ENCODE measurements around the gene GLYATL1.

Gene GLYATL1

DNA sequence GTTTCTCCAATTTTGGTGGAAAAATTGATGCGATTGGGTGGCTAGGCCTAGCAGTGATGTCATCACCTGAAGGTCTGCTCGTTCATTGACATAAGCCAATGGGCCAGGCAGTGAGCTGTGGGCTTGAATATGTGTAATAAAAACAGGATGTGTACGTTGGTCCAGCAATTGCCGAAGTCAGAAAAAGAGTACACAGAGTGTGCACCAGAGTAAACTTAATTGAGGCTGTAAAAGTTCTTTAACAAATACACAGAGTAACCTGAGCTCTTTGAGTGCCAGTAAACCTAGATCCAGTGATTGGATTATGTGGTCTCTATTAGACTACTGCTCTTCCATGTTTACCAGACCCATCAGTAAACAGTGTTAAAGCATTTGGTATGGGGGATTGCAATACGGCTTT, 13.0 kb upstream of the GLYATL1 start:
- in situ Hi-C loops (cut with MboI; ENCODE audit: low sequenced_read_pairs) = no loop called here

DNA sequence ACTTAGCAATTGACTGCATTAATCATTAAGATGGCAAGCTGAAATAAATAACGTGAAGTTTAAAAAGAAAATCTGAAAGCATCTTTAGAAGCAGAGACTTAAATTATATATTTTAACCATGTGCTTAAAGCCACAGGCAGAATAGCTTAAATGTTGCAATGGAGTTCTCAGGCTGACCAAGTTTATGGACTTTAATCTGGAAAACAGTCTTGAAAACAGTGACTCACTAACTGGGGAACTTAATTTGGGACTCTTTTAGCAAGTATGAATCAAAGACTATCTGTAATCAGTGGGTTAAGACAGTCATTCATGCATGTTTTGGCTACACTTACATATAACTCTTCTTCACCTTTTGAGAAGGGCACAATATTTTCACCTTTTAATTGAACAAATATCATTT, 12.6 kb upstream of the GLYATL1 start:
- in situ Hi-C loops (cut with MboI; ENCODE audit: low sequenced_read_pairs) = no loop called here

DNA sequence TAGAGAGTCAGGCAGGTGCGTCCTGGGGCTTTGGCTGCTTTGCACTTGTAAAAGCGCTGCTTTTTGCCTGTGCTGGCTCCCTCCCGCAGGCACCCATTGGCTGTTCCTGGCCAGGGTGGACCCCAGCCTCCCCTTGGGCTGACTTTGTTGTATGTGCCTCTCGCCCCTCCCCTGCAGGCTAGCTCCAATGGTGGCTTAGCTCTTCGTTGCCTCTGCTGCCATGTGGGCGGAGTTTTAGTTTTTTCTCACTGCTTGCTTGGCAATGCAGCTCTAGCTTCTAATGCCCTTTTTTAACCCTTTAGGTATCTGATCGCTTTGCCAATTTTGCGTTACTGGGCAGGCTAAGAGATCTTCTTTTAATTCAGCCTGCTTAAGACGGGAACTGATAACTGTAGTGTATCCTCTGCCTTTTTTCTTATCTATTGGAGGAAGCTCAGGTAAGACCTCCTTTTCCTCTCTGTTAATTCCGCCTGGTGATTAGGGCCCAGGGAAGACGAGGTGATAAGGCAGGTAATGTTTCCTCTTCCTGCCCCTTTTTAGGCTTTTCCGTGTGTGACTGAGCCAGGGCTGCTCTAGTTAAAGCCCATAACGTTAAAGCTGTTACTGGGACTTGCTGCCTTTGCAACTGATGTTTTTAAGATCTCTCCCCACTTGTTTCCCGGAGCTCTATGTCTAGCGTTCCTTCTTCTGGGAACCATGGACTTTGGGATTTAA, 11.7 kb upstream of the GLYATL1 start:
- in situ Hi-C loops (cut with MboI; ENCODE audit: low sequenced_read_pairs) = no loop called here

DNA sequence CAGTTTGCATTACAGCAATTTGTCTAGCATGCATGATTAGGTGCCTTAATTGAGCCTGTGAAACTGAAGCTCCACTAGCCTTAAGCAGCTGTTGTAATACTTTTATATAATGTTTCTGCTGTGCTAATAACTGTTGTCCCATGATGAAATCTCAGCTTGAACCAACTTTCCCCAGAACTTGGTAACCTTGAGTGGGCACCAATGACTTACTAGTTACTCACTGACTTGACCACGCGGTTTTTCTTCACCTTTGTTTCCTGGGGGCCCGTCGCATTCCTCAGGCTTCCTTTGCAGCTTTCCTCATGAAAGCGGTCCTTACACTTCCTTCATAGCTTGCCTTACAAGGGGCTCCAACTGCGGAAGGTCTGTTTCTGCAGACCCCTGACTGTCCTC, 11.2 kb upstream of the GLYATL1 start:
- in situ Hi-C loops (cut with MboI; ENCODE audit: low sequenced_read_pairs) = no loop called here

DNA sequence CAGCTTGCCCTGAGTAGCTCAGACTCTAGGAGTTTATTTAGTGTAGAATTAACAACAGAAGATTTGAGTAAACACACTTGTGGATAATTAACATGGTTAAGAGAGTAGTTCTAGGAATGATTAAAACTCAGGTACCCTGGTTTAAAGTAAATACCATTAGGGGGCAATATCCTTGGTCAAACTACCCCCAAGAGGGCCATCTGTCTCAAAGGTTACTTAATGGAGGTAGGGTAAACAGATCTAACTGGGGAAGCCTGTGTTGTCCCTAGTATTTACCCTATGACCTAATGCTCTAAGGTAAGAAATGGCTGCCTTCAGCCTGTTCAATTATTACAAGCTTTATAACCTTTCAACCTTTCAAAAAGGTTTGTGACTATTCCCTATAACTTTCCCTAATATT, 10.6 kb upstream of the GLYATL1 start:
- in situ Hi-C loops (cut with MboI; ENCODE audit: low sequenced_read_pairs) = no loop called here

DNA sequence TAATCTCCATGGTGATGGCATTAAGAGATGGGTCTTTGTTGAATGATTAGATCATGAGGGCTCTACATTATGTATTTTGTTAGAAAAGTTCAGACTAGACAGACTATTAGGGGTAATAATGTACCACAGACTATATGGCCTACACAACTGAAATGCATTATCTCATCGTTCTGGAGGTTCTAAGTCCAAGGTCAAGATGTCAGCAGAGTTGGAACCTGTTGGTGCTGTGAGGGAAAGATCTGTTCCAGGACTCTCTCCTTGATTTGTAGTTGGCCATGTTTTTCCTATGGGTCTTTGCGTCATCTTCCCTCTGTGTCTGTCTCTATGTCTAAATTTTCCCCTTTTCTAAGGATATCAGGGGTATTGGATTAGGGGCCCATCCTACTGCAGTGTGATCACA, 8.4 kb upstream of the GLYATL1 start:
- in situ Hi-C loops (cut with MboI; ENCODE audit: low sequenced_read_pairs) = no loop called here

DNA sequence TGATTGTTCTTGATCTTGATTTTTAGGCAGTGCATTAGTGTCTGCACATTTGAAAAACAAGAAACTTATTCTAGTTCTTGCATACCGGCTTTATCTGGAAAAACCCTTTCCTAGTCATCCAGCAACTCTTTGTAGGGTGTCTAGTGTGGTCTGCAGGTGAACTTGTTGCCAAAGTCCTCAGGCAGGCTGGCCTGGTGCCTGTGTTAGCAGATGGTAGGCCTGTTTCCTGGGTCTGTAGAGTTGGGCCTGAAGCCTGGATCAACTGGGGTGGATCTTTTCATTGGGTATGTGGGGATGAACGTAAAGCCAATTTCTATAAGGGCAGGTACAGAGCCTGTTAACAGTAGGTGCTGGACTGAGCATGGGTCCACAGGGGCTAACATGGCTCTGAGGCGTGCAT, 5.6 kb upstream of the GLYATL1 start:
- in situ Hi-C loops (cut with MboI; ENCODE audit: low sequenced_read_pairs) = no loop called here

DNA sequence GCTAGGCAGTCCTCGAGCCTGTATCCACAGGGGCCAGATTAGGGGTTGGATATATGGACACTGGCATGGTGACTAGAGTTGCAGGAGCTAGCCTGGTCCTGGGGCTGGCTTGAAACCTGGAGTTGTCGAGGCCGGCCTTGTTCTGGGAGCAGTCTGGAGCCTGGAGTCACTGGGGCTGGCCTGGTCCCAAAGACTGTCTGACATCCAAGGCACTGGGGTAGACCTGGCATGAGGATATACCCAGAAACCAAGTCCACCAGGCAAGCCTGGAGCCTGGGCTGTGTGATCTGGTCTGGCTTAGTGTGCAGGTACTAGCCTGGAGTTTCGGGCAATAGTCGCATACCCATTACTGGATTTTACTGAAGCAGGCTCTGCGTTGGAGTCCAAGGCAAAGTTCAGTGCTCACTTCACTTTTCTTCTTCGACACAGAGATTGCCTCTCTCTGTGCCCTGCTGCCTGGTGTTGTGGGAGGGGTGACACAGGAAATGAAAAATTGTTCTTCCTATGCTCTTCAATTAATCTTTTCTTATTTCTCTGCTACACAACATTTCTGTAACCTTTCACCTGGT, 4.3 kb upstream of the GLYATL1 start:
- in situ Hi-C loops (cut with MboI; ENCODE audit: low sequenced_read_pairs) = no loop called here

DNA sequence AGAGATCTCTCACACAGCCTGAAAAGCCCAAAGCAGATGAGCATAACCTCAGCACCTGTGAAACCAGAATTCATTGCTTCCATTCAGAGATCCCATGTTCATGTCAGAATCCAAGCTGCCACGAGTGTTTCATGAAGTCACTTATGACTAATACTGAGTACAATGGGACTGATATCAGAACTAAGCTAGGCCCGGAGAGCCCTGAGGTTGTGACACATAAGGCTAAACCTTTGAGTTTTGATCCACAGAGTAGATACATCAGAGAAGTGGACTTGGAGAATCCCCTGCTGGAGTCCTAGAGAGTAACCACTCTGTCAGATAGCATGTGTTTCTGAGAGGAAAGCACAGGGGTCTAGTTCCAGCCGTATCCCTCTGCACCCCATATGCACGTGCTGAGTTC, 890 bp upstream of the GLYATL1 start:
- in situ Hi-C loops (cut with MboI; ENCODE audit: low sequenced_read_pairs) = no loop called here

DNA sequence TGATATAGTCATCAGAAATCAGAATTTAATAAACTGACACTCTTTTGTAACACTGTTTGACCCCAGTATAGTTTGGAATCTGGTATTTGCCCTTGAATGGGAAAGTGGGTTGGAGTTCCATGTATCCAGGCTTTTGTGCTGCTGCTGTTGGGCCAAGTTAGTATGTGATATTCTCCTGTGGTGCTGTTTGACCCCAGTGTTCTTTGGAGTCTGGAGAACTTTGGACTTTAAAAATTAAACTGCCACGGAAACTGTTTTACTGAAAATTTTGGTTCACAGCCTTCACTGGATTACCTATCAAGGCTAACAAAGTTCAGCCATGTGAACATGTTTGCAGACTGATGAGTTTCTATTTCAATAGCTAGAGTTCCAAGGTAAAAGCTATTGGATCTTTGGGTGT, 740 bp downstream of the GLYATL1 start:
- in situ Hi-C loops (cut with MboI; ENCODE audit: low sequenced_read_pairs) = no loop called here

DNA sequence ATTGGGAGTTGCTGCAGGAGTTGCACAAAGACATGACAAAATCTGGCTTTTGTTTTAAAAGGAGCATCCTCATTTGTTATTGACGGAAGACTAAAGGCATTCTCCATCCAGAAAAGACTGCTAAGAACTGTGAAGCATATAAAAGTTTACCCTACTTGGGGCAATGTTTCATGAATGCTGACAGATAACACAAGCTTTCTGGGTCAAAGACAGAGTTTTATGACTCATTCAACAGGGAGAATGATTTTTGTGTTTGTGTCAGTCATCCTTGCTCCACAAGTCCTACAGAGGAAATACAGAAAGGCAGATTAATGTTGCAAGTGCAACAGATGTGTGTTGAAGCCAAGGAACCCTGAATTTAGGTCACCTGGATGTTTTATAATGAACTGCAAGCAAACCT, 2.5 kb downstream of the GLYATL1 start:
- in situ Hi-C loops (cut with MboI; ENCODE audit: low sequenced_read_pairs) = no loop called here

DNA sequence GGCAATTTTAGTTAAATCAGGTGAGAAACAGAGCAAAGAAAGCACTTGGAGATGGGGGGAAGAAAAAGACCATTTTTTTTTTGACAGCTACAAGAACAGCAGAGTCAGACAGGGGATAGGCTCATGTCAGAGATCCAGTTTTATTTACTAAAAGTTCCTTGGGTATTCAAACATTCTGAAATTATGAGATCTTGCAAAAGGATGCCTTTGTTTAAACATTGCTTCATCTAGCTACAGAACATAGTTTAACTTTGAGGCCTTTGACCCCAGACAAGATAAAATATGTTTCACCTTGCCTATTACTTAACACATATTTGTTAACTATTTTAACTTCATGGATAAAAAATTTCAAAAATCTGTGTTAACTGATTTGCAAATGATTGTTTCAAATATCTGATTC, 6.4 kb downstream of the GLYATL1 start:
- in situ Hi-C loops (cut with MboI; ENCODE audit: low sequenced_read_pairs) = no loop called here

DNA sequence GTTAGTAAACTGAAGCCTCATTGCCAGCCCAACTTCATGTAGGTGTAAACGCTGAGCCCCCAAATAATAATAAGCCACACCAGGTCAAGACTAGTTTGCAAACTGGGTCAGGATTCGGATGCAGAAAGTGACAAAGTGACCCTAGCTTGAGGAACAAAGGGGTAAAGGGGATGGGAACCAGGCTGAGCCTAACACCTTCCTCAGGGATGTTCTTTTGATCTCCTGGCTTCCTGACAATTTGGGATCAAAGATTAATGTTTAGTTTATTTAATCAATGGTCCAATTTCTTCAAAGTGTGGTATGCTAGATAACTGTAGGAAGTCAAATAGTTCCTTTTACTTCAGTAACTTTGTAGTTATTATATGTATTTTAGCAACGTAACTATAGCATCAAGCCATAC, 9.9 kb downstream of the GLYATL1 start:
- in situ Hi-C loops (cut with MboI; ENCODE audit: low sequenced_read_pairs) = no loop called here

DNA sequence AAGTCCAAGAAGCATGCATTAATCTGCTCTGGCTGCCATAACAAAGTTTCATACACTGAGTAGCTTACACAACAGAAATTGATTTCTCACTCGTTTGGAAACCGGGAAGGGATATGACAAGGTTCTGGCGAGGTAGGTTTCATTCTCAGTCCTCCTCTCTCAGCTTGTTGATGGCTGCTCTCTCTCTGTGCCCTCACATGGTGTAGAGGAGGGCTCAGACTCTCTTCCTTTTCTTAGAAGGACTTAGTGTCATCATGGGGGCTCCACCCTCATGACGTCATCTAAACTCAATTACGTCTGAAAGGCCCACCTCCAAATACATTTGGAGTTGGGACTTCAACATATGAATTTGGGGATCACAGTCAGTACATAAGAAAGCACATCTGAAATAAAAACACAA, 18.6 kb downstream of the GLYATL1 start:
- in situ Hi-C loops (cut with MboI; ENCODE audit: low sequenced_read_pairs) = no loop called here

DNA sequence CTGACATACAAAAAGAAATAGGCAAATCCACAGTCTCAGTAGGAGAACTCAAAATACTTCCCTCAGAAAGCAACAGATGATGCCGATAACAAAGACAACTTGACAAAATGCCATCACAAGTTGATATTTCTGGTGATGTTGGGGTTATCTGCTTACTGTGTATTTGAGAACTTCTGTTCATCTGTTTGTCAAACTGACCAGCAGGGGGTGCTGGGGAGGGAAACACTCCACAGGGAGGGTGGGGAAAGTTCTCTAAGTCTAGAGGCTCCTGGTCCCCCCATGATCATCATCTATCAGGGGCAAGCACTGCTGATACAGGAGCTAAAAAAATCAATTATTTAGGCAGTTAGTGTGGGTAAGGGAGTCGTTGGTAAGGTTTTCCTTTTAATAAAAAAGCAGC, 19.2 kb downstream of the GLYATL1 start:
- in situ Hi-C loops (cut with MboI; ENCODE audit: low sequenced_read_pairs) = no loop called here

DNA sequence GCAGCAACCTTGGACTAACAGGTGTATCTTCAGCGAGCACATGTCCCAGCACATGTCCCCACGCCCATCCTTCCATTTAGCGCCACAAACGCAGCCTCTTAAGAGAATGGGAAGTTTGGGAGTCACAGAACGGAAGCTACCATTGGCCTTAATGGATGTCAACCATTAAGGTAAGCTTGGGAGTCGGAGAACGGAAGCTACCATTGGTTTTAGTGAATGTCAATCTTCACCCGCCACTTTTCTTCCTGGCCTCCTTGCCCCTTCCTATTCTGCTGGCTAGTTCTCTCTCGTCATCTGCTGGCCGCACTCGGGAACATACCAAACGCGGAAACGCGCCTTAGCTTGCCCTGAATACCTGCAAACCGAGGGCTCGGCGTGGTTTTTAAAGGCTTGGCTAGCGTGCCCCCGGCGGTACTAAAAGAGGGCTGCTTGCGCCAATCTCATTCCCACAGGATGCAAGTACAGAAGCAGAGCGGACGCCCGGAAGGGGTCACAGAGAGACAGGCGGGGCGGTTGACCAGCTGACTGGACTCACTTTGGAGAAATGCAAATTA, 24.3 kb downstream of the GLYATL1 start:
- in situ Hi-C loops (cut with MboI; ENCODE audit: low sequenced_read_pairs) = no loop called here

DNA sequence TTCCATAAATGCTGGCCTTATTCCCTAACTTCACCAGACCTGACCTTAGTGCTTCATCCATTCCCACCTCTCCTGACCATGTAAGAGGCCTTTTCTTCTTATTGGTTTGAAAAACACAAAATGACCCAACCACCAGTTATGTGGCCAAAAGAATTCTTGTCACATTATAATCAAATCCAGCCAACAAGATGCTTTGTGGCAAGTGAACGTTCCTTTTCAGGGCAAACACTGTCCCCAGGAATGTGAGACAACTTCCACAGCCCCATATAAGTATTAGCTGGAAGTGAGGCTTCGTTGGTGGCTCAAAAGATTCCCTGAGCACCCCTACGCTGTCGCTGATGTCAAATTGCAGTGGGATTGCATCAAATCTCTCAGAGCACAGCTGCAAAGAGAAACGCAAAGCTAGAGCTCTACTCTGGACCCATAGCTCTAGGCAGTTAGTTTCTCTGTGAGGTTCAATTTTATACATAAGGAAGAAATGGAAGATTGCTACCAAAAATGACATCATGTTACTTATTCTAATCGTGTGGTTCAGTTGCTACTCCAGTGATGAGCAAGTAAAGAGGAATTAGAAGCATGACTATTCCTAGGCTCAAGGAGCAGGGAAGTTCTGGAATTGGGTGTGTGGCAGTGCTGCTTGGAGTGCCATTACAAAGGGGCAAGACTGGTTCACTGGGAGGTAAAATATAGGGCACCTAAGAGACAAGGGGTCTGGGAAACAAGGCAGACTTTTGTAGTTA, 26.1 kb downstream of the GLYATL1 start:
- in situ Hi-C loops (cut with MboI; ENCODE audit: low sequenced_read_pairs) = no loop called here

DNA sequence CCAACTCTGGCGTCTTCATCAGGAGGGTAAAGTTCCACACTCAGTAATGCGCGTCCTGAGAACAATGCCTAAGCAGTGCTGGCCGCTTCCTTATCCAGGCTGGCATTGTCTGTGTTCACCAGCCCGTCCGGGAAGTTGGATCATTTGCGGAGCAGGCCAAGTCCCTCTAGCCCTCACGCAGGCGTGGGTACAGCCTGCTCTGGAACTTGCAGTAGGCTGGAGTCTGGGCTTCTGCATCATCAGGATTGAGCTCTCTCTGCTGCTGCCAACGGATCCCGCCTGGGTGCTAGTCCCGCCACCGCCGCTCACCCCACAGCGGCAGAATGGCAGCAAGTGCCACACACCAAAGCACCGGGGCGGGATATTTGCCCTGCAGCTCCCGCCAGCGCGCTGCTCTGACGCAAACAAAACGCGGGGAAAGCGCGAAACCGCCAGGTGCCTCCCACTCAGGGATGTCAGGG, 29.0 kb downstream of the GLYATL1 start:
- in situ Hi-C loops (cut with MboI; ENCODE audit: low sequenced_read_pairs) = no loop called here

DNA sequence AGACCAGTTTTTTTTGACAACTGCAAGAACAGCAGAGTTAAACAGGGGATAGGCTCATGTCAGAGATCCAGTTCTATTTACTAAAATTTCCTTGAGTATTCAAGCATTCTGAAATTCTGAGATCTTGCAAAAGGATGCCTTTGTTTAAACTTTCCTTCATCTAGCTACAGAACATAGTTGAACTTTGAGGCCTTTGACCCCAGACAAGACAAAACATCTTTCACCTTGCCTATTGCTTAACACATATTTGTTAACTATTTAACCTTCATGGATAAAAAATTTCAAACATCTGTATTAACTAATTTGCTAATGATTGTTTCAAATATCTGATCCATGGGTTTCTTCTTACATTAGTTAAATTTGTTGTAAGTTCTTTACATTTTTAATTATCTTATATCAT, 38.2 kb downstream of the GLYATL1 start:
- in situ Hi-C loops (cut with MboI; ENCODE audit: low sequenced_read_pairs) = no loop called here

DNA sequence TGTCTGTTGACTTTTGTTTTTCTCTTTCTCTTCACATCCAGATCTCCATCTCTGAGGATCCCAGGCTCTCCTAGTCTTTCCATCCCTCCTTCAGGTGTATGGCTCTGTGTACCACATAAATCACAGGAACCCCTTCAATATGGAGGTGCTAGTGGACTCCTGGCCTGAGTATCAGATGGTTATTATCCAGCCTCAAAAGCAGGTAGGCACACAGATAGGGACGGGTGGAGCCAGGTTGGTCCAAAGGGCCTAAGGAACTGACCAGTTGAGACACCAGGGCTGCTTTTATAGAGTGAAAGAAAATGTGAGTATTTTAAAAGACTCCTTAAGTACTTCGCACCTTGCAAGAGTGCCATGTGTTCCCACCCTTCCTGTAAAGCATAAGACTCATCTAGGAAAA, 39.9 kb downstream of the GLYATL1 start:
- in situ Hi-C loops (cut with MboI; ENCODE audit: low sequenced_read_pairs) = no loop called here

DNA sequence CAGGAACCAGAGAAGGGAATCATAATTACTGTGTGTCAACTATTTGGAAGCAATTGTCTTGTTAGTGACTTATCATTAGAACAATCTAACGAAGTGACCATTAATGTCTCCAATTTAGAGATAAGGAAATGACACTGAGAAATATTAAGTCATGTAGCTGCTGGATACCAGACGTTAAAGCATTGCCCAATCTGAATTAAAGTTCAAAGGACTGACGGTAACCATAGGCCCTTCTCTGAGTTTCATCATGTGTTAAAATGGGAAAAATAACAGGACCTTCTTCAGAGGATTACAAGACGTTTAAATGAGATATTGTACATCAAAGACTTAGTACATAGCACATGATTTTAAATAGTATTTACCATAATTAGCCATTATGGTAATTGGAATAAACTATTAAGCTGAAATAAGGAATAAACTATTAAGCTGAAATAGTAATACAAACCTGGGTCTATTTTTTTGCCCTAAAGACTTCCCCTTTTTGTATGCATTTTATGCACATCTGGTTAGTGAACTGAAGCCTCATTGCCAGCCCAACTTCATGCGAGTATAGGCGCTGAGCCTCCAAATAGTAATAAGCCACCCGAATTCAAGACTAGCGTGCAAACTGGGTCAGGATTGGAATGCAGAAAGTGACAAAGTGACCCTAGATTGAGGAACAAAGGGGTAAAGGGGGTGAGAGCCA, 41.0 kb downstream of the GLYATL1 start:
- in situ Hi-C loops (cut with MboI; ENCODE audit: low sequenced_read_pairs) = no loop called here
